Bone marrow (tissue), 2 donors: ENCODE results near the gene CYB5R3.
"Not testable (repeated sequence)": the region's sequence is repeated elsewhere in the genome, so short reads cannot be mapped to it uniquely, and the experiment has no call there.

Source experiments
- DNase-seq, 2 donors: peaks; one replicate each; lab custom pipeline; 2025; lab: John Stamatoyannopoulos, UW

The CYB5R3 gene

GRCh38 chr22:42623756-42624441 is 25.3 kb downstream of the CYB5R3 start:
- DNase-seq, result no peak

GRCh38 chr22:42623301-42623751 is 25.9 kb downstream of the CYB5R3 start:
- no peak for DNase-seq

- DNase-seq, result no peak
Observed at GRCh38 chr22:42622061-42622710, 27.0 kb downstream of the CYB5R3 start.

GRCh38 chr22:42621505-42622002 is 27.6 kb downstream of the CYB5R3 start:
- DNase-seq, result no peak

- no peak for DNase-seq
Observed at GRCh38 chr22:42620084-42620483, 29.1 kb downstream of the CYB5R3 start.

GRCh38 chr22:42619261-42620063 is 29.7 kb downstream of the CYB5R3 start:
- no peak for DNase-seq

- DNase-seq, result no peak
Observed at GRCh38 chr22:42617155-42617983, 31.8 kb downstream of the CYB5R3 start.

- not testable (repeated sequence) for DNase-seq
Observed at GRCh38 chr22:42615860-42616175, 33.4 kb downstream of the CYB5R3 start.

GRCh38 chr22:42615092-42615859 is 33.9 kb downstream of the CYB5R3 start:
- peak; percentile 72 to 95 for DNase-seq

- DNase-seq, result peak; percentile 94 to 95
Observed at GRCh38 chr22:42614312-42615091, 34.7 kb downstream of the CYB5R3 start, which contains the start of gene POLDIP3. Gene POLDIP3 (minus strand): TSS chr22:42614883. CDS start chr22:42614857, 26 bp downstream.

GRCh38 chr22:42613872-42614301 is 35.3 kb downstream of the CYB5R3 start:
- DNase-seq, result peak in 1 of 2 donors; percentile 63

- no peak for DNase-seq
Observed at GRCh38 chr22:42612336-42612735, 36.9 kb downstream of the CYB5R3 start.

GRCh38 chr22:42611051-42611450 is 38.1 kb downstream of the CYB5R3 start:
- no peak for DNase-seq

- no peak for DNase-seq
Observed at GRCh38 chr22:42610186-42610585, 39.0 kb downstream of the CYB5R3 start.

GRCh38 chr22:42608823-42609361 is 40.3 kb downstream of the CYB5R3 start:
- no peak for DNase-seq

GRCh38 chr22:42608136-42608822 is 40.9 kb downstream of the CYB5R3 start:
- no peak for DNase-seq

- DNase-seq, result not testable (repeated sequence)
Observed at GRCh38 chr22:42607641-42608040, 41.6 kb downstream of the CYB5R3 start.

GRCh38 chr22:42604403-42604802 is 44.8 kb downstream of the CYB5R3 start:
- DNase-seq, result no peak

- DNase-seq, result no peak
Observed at GRCh38 chr22:42603427-42603826, 45.8 kb downstream of the CYB5R3 start.
